GM21737 (cell line): ENCODE results near the gene YIPF3.
A peak's percentile ranks its signal among the peaks of the same experiment; 100 is the strongest.
"Not testable (repeated sequence)": the region's sequence is repeated elsewhere in the genome, so short reads cannot be mapped to it uniquely, and the experiment has no call there.

Experiments
- ATAC-seq: cut with Tn5 transposase; IDR thresholded peaks from one replicate; pipeline ENCODE4 v1.9.1; 2021; ENCODE audit warnings: mild to moderate bottlenecking, moderate library complexity; ENCODE audit not compliant: unreplicated experiment

The YIPF3 gene

DNA sequence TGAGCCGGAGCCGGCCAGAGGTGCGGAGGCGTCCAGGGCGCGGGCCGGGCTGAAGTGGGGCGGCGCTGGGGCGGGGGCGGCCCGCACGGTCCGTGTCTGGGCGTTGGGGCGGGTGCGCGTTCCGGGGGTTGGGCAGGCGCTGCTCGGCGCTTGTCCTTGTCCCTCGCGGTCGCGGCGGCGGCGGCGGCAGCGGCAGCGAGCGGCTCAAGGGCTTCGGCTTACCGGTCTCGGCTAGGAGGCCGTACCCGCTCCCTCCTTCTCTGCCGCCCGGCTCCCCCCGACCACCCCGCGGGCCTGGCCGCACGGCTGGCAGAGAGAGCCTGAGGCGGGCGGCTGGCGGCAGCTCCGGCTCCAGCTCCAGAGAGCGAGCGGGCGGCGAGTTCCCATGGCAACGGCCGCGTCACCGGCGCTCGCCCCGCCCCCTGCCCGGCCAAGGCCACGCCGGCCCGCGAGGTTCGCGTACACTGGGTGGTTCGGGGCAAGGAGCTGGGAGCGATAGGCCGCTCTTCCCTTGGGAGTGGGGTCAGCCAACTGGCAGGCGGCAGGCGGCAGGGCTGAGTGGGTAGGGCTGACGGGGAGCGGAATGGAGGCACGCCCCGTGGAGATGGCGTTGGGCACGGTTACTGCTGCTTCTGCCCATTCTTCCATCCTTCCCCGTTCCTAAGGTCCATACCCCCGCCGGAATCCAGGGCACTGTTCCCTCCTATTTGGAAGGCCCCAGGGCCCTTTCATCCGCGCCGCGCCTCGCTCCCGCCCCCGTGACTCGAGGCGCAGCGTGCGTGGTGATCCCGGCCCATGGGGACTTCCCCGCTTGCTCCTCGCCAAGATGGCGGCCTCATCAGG is 6.5 kb downstream of the YIPF3 start, which contains the start of gene LRRC73:
Gene LRRC73 (minus strand): TSS at position 363 of the 843 bp plus-strand sequence. CDS start 561 bp downstream, outside the sequence.
- ATAC-seq = peak; percentile 49

DNA sequence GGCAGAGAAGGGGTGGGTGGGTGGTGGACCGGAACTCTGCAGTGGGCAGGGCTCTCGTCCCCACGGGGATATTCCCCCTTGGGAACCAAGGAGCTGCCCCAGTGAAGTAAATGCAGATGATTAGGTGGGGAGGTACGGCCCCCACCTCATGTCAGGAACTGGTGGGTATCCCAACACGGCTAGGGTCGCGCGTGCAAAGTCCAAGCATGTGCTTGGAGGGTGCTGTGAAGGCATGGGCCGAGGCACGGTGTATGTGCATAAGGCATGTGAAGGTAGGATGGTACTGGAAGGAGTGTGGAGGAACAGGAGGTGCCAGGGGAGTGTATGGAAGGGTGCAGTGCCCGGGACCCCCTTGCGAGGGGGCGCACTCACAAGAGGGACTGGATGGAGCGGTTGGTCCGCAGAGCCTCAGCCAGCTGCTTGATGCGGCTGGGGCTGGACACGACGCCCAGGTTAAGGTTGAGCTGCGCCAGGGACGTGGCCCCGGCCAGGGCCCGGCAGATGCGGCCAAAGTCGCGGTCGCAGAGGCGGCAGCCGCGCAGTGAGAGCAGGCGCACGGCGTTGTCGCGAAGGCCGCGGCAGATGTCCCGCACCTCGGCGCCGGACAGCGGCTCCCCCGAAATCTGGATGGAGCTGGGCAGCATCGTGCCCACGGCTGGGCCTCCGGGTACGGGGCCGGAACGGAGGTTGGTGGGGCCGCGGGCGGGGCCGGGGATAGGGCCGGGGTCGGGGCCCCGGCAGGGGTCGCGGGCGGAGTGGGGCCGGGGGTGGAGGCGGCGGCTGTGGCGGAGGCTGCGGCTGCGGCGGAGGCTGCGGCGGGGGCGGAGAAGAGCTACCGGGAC is 7.4 kb downstream of the YIPF3 start:
- ATAC-seq = no peak

DNA sequence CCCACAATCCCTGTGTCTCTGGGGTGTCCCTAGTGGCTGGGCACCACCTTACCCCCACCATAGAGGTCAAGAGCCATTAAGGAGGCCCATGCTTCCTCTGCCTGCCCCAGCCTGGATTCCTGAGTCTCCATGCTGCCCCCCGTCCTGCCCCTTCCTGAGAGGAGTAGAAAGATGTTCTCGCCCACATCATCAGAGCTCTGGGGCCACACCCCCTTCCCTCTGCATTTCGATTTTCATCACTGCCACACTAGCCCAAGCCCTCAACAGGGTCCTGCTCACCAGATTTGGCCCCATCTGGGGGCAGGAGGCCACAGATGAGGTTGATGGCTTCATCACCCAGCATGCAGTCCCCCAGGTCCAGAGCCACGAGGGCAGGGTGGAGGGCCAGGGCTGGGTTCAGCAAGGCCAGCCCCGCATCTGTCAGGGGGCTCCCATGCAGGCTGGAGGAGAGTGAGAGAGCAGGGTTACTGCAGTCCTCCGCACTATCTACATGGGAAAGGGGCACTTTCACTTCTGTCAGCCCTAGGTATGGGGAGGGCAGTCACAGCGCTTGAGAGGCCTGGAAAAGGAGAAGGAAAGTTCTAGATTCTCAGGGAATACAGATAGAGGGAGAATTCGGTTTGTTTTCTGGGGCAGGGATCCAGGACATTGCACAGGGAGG is 8.1 kb downstream of the YIPF3 start:
- no peak for ATAC-seq

DNA sequence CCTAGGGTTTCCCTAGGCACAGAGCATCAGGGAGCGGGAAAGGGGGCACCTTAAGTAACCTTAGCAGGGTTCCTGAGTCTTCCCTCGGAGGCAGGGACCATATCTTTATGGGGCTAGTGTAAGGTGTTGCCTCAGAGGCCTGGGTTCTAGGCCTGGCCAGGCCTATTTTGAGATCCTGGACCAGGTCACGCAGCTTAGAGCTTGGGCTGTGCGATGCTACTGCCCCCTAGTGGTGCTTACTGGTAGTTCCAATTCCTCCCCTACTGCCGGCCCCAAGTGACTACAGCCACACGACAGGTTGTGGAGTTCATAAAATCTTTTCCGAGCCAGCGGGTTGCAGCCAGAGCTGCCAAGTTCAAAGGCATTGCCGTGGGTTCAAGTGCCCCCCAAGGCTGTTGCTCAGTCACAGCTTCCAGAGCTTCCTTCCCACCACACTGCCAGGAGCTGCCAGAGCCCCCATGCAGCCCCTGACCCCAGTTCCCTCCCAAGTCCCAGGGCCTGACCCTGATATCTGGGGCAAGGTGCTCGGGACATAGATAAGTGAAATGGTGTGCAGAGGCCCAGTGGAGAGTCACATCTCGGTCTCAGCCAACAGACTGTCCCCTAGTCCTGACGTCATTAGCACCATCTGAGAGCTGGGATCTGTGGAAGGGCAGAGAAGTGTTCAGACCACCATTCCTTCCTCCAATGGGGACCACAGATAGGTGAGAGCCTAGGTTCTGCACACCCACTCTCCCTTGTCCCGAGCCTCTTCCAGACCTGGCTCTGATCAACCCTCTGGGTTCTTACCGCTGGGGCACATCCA is 9.9 kb downstream of the YIPF3 start:
- ATAC-seq = peak; percentile 45

DNA sequence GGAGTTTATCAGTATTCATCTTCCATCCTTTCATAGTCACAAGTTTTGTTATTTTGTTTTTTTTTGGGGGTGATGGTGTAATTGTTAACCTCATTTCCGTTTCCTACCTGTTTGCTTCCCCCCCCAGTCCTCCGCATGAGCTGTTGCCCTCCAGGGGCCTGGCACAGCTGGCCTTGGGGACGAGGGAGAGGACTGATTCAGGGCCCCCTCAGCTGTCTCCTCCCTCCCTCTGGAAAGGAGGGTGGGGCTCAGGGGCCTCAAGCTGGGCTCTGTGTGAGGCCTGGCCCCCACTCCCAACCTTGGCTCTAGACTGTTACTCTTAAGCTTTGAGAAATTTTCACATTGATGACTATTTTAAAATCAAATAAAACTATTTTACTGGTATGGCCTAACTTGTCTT is 10.6 kb downstream of the YIPF3 start:
- ATAC-seq = no peak

DNA sequence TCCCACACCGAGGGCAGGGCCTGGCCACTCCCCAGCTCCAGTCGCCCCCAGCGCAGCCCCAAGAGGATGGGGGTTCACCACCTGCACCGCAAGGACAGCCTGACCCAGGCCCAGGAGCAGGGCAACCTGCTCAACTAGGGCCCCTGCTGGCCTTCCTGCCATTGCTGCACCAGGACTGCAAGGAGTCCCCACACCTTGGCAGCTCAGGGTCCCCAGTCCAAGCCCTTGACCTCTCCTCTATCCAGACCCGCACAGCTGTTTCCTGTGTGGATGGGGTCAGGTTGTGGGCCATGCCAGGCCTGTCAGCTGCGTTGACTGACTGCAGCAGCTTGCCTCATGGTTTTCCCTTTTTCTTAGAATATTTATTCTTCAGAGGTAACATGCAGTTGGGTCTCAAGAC is 11.0 kb downstream of the YIPF3 start:
- ATAC-seq = no peak

DNA sequence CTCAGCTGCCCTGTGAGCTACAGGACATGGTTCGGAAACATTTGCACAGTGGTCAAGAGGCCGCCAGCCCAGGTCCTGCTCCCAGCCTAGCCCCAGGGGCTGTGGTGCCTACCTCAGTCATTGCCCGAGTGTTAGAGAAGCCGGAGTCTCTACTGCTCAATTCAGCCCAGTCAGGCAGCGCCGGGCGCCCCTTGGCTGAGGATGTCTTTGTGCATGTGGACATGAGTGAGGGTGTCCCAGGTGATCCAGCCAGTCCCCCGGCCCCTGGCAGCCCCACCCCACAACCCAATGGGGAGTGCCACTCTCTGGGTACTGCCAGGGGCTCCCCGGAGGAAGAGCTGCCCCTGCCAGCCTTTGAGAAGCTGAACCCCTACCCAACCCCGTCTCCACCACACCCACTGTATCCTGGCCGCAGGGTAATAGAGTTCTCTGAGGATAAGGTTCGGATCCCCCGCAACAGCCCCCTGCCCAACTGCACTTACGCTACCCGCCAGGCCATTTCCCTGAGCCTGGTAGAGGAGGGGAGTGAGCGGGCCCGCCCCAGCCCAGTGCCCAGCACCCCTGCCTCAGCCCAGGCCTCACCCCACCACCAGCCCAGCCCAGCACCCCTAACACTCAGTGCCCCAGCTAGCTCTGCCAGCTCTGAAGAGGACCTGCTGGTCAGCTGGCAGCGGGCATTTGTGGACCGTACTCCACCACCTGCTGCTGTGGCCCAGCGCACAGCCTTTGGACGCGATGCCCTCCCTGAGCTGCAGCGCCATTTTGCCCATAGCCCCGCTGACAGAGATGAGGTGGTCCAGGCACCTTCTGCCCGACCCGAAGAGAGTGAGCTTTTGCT is 11.8 kb downstream of the YIPF3 start:
- ATAC-seq = no peak

DNA sequence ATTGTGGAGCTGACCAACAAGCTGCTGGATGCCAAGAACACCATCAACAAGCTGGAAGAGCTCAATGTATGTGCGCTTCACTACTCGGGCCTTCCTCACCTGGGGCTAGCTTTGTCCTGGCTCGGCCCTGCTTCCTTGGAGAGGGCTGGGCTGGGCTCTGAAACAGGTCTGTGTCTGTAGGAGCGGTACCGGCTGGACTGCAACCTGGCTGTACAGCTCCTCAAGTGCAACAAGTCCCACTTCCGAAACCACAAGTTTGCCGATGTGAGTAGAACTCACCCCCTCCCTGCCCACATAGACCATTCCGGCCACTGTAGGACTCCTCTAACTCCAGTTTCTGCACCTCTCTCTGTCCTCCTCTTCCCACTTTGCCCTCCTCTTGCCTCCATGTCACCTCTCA is 13.3 kb downstream of the YIPF3 start:
- no peak for ATAC-seq

DNA sequence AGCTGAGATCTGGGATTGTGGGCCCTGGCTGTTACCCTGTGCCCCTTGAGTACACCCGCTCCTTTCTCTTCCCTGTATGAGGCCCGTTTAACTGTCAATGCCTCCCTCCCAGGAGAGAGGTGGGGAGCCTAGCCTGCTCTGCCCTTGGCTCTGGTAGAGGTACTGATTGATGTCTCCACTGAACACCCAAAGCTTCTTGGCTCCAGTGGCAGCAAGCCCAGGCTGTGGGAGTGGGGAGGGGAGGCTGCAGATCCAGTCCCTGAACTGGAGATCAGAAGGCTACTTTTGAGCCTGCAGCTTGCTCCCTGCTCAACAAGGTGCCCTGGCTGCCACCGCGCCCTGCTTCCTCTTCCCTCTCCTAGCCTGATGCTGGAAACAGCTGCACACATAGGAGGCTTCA is 14.1 kb downstream of the YIPF3 start:
- ATAC-seq = no peak

DNA sequence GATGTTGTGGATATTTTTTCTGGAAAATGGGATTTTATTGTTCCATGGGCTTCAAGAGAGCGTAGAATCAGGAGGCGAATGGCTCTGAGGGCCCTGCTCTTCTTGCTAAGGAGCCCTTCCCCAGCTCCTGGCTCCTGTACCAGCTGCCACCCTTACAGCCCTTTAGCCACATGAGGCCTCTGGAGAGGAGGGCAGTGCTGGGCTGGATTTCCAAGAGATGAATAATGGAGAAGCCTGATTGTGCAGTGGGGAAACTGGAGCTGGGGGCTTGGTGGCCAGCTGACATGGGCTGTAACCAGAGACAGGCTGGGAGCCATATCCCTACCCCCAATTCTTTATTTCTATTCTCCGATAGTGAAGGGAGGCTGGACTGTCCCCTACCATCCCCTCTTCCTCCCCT is 15.8 kb downstream of the YIPF3 start:
- no peak for ATAC-seq

DNA sequence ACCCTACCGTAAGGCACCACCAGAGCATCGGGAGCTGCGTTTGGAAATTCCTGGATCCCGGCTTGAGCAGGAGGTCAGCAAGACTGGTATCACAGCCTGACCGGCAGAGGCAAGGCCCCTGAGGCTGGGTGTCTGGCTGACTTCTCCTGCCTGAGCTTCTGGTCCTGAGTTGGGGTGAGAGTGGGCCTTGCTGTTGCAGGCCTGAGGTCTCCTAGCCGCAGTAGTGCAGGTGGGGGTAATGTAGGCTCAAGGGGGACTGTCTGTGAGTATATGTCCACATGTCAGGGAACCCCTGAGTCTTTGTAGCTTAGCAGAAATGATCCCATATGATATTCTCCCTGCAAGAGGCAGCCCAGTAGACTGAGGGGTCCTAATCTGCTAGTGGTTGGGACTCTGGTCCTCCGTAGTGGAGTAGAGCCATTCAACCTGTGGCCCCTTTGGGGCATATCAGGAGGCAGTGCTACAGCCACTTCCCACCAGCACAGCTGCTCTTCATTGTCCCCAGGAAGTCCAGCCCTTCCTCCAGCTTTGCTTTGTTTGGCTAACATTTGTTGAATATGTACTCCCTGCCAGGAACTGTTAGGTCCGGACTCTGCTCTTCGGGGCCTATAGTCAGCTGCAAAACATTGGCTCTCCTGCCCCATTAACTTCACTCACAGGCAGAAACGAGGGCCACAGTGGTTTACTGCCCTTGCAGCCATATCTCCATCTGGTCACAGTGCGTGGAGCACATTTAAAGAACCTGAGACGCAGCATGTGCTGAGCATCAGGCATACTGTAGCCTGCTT is 17.5 kb downstream of the YIPF3 start:
- ATAC-seq = no peak

DNA sequence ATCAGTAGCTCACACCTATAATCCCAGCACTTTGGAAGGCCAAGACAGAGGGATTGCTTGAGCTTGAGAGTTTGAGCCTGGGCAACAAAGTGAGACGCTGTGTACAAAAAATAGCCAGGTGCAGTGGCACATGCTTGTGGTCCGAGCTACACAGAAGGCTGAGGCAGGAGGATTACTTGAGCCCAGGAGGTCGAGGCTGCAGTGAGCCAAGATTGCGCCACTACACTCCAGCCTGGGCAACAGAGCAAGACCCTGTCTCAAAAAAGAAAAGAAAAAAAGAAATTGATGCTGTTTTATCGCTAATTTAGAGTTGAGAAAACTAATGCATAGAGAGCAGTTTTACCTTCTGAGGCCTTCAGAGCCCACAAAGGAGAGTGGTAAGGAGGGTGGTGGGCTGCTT is 18.4 kb downstream of the YIPF3 start:
- ATAC-seq = not testable (repeated sequence)

DNA sequence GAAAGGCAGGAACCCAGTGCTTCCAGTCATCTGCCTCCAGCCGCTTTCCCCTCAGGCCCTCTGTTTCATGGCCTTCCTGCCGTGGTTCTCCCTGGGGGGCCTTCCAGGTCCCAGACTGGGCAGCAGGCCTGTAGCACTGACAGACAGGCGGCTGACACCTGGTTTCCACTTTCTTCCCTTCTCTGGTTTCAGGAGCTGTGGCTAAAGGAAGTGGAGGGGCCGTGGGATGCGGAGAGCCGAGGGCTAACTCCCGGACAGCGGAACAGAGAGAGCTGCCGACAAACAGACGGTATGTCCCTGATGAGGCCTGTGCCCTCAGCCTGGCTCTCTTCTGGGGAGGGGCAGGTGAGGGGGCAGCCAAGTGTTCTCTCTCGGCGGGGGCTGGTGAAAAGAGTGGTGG is 19.0 kb downstream of the YIPF3 start:
- ATAC-seq = no peak

DNA sequence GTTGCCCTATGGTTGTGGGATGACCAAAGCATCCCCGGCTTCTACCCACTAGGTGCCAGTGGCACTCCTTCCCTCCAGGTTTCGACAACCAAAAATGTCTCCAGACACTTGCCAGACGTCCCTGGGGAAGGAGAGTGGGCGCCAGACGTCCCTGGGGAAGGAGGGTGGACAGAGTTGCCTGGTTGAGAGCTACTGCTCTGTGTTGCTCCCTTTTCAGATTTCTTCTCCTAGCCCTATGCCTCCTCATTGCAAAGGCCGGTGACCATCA is 19.7 kb downstream of the YIPF3 start:
- ATAC-seq = no peak

DNA sequence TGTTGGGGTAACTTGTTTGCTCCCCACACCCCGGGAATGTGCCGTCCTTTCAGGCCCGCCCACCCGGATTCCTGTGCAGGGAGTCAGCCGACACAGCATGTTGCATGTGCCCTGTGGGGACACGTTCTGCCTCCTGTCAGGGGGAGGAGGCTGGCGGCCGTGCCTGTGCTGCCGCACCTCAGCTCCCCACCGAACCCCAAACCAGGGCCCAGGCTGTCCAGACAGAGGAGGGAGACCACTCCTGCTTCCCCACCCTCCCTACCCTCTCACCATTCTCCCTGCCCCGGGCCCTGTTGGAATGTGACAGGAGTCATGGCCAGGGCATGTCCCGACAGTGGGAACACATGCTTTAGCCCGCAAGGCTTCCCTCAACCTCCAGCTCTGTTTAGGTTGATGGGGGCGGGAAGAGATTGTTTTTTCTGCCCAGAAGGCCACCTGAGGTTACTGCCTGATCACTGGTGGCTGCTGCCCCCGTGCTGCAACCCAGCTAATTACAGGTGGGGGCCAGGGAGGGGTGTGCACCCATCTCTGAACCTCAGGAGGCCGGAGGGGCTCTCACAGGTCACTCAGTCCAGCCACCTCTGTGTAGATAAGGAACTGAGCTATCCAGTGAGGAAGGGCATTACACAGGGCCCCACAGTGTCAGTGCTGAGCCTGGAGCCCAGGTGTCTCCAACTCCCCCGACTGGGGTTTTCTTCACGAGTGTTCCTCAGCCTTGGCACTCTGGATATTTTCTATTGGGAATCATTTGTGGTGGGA is 20.2 kb downstream of the YIPF3 start:
- ATAC-seq = no peak

DNA sequence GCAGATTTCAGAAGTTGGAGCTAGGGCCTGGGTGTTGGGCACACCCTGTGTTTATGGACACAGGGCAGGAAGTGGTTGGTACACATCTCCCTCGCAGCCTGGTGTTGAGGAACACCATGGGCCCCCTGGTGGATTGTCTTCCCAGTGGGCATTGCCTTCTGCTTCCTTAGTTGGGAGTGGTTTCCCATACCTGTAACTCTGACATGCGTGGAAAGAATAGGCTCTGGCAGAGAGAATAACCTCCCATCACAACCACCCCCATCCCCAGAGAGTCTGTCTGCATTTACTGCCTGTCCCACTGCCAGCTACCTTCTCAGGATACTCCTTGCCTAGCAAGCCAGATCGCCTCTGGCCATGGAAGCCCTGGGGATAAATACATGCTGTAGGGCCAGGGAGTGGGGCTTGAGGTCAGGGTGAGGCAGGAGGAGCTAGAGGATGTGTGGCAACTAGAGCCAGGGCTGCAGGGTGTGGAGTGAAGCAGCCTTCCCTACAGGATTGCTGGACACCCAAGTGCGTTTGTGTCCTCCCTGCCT is 21.3 kb downstream of the YIPF3 start:
- no peak for ATAC-seq

DNA sequence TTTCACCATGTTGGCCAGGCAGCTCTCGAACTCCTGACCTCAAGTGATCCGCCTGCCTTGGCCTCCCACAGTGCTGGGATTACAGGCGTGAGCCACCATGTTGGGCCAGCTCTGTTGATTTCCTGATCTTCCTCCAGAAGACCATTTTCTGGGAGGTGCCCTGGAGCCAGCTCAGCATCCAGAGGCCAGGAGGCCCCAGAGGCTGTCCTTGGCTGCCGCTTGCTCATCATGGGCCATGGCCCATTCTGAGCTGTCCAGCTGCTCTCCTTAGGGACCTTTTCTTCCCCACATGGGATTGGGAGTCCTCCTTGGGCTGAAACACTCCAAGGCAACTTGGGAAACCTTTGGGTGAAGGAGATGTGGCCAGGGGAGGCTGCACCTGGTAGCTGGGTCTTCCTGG is 22.0 kb downstream of the YIPF3 start:
- ATAC-seq = no peak

DNA sequence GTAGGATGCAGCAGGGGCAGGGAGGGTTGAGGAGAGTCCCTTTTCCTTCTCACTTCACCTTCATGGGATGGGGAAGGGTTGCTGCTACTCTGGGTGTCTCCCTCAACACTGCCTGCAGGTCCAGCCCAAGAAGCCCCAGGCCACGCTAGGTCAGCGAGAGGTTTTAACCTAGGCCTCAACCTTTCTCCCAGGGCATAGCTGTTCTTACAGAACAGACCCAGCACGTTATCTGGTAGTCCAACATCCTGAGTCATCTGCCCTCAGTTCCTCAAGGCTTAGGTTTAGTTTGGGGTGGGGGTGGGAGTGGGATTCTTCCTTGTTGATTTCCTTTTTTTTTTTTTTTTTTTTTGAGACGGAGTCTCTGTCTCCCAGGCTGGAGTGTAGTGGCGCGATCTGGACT is 22.4 kb downstream of the YIPF3 start:
- no peak for ATAC-seq
